ENCODE data around the gene HEATR5A.

- TF ChIP-seq CTCF (IDR thresholded peaks at IDR 0.05 in 8 of 11, conservative IDR thresholded peaks at IDR 0.05 in 3 of 11) (no peak), POLR2A (IDR thresholded peaks at IDR 0.05) (no peak), POLR2AphosphoS5 (IDR thresholded peaks at IDR 0.05) (no peak)
These were observed 125.5 kb downstream of the HEATR5A start for GRCh38 chr14:31294746-31295405.
